Measurements from ENCODE around the gene ACADSB.

ACADSB gene

DNA sequence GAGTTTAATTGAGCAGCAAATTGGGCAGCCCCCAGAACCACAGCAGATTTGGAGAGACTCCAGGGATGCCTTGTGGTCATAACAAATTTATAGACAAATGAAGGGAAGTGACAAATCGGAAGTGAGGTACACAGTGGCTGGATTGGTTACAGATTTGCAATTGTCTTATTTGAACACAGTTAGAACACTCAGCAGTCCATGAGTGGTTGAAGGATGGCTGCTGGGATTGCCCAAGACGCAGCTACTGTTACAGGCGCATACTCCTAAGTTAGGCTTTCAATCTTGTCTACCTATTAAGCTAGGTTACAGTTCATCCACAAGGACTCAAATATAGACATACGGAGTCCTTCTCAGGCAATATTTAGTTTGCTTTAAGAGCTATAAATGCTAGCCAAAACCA, 7.4 kb downstream of the ACADSB start:
- H3K4me1 Mint-ChIP-seq (ENCODE audit: low read depth) = no peaks in the 10 kb centered on the region
- H3K36me3 Mint-ChIP-seq (ENCODE audit: low read depth) = peaks cover 9% of the 10 kb centered on the region
- H3K4me3 Mint-ChIP-seq = no peak overlapping the region
- H3K27me3 Mint-ChIP-seq = no peaks in the 10 kb centered on the region
- H3K9me3 Mint-ChIP-seq = no peaks in the 10 kb centered on the region
- H3K27ac Mint-ChIP-seq = no peak overlapping the region

DNA sequence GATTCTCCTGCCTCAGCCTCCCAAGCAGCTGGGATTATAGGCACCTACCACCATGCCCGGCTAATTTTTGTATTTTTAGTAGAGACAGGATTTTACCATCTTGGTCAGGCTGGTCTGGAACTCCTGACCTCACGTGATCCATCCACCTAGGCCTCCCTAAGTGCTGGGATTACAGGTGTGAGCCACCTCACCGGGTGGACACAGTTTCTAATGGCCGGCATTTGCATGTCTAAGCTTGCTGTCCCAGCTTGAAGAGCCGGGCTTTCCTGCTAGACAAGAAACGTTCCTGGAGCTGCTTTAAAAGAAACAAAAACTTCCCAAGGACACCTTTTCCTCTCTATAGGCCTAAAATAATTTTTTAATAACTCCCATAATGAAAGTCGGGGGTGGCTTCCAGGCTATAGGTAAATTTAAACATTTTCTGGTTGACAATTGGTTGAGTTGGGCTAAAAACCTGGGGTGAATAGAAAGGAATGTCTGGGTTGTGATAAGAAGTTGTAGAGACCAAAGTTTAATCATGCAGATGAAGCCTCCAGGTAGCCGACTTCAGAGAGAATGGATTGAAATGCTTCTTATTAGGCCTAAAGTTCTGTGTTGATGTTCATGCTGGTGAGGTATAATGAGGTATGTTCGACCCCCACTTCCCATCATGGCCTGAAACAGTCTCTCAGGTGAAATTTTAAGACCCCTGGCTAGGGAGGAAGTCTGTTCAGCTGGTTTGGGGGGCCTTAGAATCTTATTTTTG, 8.8 kb downstream of the ACADSB start:
- no peak overlapping the region for H3K27ac Mint-ChIP-seq
- H3K4me3 Mint-ChIP-seq = no peak overlapping the region
- no peaks in the 10 kb centered on the region for H3K27me3 Mint-ChIP-seq
- no peaks in the 10 kb centered on the region for H3K9me3 Mint-ChIP-seq
- no peaks in the 10 kb centered on the region for H3K4me1 Mint-ChIP-seq (ENCODE audit: low read depth)
- H3K36me3 Mint-ChIP-seq (ENCODE audit: low read depth) = peaks cover 1% of the 10 kb centered on the region

DNA sequence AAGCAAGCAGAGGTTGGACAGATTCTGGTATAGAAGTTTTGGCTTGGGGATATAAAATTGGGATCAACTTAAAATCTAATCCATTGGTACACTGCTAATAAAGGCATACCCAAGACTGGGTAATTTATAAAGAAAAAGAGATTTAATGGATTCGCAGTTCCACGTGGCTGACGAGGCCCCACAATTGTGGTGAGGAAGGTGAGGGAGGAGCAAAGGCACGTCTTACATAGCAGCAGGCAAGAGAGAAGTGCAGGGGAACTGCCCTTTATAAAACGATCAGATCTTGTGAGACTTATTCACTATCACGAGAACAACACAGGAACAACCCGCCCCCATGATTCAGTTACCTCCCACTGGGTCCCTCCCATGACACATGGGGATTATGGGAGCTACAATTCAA, 9.7 kb downstream of the ACADSB start:
- no peaks in the 10 kb centered on the region for H3K36me3 Mint-ChIP-seq (ENCODE audit: low read depth)
- no peaks in the 10 kb centered on the region for H3K9me3 Mint-ChIP-seq
- no peaks in the 10 kb centered on the region for H3K4me1 Mint-ChIP-seq (ENCODE audit: low read depth)
- H3K27ac Mint-ChIP-seq = no peak overlapping the region
- no peak overlapping the region for H3K4me3 Mint-ChIP-seq
- H3K27me3 Mint-ChIP-seq = no peaks in the 10 kb centered on the region

DNA sequence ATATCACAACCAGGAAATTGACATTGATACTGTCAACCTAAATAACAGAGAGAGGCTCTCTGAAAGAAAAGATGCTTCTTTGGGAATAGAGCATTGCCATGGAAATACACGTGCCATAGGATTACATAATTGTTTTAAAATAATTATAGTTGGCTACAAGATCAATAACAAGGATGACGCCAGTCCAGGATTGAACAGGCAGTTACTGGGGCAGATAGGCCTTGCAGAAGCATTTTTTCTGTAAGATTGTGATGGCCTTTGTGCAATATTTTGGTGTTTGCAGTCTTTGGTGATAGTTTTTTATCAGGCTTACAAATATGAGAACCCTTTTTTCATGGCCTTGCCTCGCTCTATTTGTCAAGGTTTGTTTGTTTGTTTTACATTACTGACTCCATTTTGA, 10.5 kb downstream of the ACADSB start:
- no peak overlapping the region for H3K4me3 Mint-ChIP-seq
- no peaks in the 10 kb centered on the region for H3K36me3 Mint-ChIP-seq (ENCODE audit: low read depth)
- no peak overlapping the region for H3K27ac Mint-ChIP-seq
- H3K4me1 Mint-ChIP-seq (ENCODE audit: low read depth) = no peaks in the 10 kb centered on the region
- no peaks in the 10 kb centered on the region for H3K27me3 Mint-ChIP-seq
- H3K9me3 Mint-ChIP-seq = no peaks in the 10 kb centered on the region

DNA sequence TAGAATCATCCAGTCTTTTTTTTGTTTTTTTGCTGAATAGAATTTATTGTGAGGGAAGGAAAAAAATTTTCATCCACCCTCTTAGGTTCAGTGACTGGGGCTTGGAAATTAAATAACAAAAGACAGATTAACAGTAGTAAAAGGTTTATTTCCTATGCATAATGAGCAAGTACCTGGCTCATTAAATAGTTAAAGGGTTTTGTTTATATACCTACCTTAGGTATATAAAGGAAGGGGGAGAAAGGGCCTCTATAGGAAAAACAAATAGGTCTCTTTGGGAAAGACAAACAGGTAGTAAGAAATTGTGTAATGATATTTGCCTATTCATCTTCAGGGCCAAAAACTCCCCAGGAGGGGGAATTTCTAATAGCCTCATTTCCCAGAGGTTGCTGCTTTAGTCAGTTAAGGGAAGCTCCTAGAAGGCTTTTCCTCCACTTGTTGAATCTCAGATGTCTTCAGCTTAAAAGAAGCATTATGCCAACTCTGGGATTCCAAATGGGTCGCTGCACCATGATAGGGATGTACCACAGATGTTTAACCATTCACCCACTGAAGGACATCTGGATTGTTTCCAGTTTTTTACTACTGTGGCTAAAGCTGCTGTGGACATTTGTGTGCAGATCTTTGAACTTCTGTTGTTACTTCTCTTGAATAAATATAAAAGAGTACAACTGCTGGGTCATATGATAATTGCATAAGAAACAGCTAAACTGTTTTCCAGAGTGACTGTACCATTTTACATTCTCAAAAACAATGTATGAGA, 11.3 kb downstream of the ACADSB start:
- no peak overlapping the region for H3K4me3 Mint-ChIP-seq
- H3K27me3 Mint-ChIP-seq = no peaks in the 10 kb centered on the region
- H3K36me3 Mint-ChIP-seq (ENCODE audit: low read depth) = no peaks in the 10 kb centered on the region
- no peaks in the 10 kb centered on the region for H3K9me3 Mint-ChIP-seq
- no peak overlapping the region for H3K27ac Mint-ChIP-seq
- H3K4me1 Mint-ChIP-seq (ENCODE audit: low read depth) = no peaks in the 10 kb centered on the region

DNA sequence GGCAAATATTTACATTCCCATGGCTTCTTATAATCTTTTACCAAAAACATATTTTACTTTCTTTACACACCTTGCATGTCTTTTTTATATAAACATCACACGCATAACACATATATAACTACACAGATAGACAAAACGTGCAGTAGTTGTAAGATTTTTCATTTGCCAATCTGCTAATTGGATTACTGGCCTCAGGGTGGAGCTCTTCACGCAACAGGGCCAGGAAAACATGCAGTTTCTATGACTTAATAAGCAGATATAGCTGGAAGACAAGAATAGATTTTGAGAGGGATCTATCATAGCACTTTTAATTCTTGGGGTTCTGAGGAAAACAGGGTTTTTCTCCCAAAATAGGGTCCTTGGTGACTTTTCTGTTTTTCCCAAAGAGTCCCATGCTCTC, 12.7 kb downstream of the ACADSB start:
- no peaks in the 10 kb centered on the region for H3K9me3 Mint-ChIP-seq
- no peak overlapping the region for H3K4me3 Mint-ChIP-seq
- no peaks in the 10 kb centered on the region for H3K4me1 Mint-ChIP-seq (ENCODE audit: low read depth)
- no peak overlapping the region for H3K27ac Mint-ChIP-seq
- H3K36me3 Mint-ChIP-seq (ENCODE audit: low read depth) = no peaks in the 10 kb centered on the region
- H3K27me3 Mint-ChIP-seq = no peaks in the 10 kb centered on the region

DNA sequence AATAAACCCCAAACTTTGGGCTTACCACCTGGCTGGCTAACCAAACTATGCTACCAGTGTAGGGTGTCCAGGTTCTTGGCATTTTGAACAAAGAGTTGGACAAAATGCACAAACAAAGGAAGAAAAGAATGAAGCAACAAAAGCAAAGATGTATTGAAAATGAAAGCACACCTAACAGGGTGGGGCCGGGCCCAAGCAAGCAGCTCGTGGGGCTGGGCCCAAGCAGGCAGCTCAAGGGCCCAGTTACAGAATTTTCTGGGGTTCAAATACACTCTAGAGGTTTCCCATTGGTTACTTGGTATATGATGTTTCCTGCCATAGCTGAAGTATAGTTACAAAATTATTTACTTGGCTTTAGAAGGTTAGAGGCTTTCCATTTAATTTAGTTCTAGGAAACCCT, 15.7 kb downstream of the ACADSB start:
- H3K36me3 Mint-ChIP-seq (ENCODE audit: low read depth) = no peaks in the 10 kb centered on the region
- H3K4me3 Mint-ChIP-seq = no peak overlapping the region
- H3K9me3 Mint-ChIP-seq = no peaks in the 10 kb centered on the region
- H3K27ac Mint-ChIP-seq = no peak overlapping the region
- no peaks in the 10 kb centered on the region for H3K4me1 Mint-ChIP-seq (ENCODE audit: low read depth)
- H3K27me3 Mint-ChIP-seq = no peaks in the 10 kb centered on the region

DNA sequence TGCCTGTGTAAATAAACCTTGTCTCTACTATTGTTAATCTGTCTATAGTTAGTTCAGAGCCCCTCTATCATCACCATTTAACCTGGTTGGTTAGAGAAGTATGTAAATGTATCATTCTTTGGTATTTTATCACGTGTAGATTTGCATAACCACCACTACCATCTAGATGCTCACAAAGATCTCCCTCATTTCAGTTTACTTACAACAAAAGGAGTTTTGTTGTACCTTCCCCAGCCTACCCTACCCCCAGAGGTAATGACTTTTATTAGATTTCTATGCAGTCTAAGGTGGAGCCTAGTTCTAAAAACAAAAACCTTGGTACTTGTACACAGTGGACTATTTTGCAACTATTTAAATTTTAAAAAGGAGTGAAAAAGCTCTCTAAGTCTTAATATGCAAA, 17.5 kb downstream of the ACADSB start:
- no peaks in the 10 kb centered on the region for H3K27me3 Mint-ChIP-seq
- no peaks in the 10 kb centered on the region for H3K4me1 Mint-ChIP-seq (ENCODE audit: low read depth)
- no peaks in the 10 kb centered on the region for H3K36me3 Mint-ChIP-seq (ENCODE audit: low read depth)
- H3K27ac Mint-ChIP-seq = no peak overlapping the region
- H3K9me3 Mint-ChIP-seq = no peaks in the 10 kb centered on the region
- no peak overlapping the region for H3K4me3 Mint-ChIP-seq

DNA sequence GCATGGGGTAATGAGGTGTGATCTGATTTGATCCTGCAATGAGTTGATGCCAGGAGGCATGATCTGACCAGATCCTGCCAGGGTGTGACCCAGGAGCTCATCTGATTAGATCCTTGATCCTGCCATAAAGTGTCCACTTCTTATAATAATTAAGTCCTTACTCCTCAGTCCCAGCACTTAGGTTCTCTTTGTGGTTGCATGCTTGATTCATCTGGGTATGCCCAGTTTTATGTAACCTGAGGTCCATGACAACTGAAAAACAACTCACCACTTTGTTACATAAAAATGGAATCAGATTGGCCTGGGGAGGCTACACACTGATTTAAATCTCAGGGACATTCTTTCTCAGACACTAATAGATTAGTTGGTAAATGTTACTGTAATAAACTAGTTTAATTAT, 19.1 kb downstream of the ACADSB start:
- Mint-ChIP-seq H3K27ac (no peak overlapping the region), H3K4me3 (no peak overlapping the region), H3K4me1 (ENCODE audit: low read depth) (no peaks in the 10 kb centered on the region), H3K36me3 (ENCODE audit: low read depth) (no peaks in the 10 kb centered on the region), H3K27me3 (no peaks in the 10 kb centered on the region), H3K9me3 (no peaks in the 10 kb centered on the region)

DNA sequence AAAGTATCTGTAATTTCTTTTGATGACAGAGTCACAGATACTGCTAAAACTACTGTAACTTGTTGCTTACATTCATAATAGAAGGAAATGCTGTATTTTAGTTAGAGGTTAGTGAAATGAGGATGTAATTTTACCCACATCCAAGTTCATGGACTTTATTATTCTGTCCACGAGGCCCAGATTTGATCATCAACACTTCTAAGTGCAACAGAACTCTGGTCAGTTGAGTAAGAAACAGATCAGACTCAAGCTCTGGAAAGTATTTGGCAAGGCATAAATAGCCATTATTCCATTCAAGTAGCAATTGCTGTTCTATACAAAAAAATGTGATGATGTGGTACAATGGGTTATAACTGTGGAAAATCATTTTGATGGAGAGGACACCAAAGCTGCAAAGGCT, 22.3 kb downstream of the ACADSB start:
- Mint-ChIP-seq H3K36me3 (ENCODE audit: low read depth) (peaks cover 14% of the 10 kb centered on the region), H3K27ac (no peak overlapping the region), H3K4me1 (ENCODE audit: low read depth) (no peaks in the 10 kb centered on the region), H3K9me3 (no peaks in the 10 kb centered on the region), H3K4me3 (no peak overlapping the region), H3K27me3 (no peaks in the 10 kb centered on the region)

DNA sequence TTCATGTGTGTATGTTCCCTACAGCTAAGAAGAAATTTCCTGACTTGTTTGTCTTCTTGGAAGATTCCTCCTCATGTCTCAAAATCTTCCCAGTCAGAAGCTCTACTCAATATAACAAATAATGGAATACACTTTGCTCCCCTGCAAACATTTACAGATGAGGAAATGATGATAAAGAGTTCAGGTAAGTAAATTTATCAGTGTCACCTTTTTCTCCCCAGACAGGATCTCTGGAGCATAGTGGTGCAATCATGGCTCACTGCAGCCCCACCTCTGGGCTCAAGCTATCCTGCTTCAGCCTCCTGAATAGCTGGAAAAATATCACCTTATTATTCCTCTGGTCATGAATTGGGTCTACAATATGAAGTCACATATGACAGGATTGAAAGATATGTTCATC, 25.5 kb downstream of the ACADSB start:
- Mint-ChIP-seq H3K9me3 (no peaks in the 10 kb centered on the region), H3K27me3 (no peaks in the 10 kb centered on the region), H3K27ac (no peak overlapping the region), H3K4me3 (no peak overlapping the region), H3K36me3 (ENCODE audit: low read depth) (peaks cover 28% of the 10 kb centered on the region), H3K4me1 (ENCODE audit: low read depth) (peaks cover 6% of the 10 kb centered on the region)

DNA sequence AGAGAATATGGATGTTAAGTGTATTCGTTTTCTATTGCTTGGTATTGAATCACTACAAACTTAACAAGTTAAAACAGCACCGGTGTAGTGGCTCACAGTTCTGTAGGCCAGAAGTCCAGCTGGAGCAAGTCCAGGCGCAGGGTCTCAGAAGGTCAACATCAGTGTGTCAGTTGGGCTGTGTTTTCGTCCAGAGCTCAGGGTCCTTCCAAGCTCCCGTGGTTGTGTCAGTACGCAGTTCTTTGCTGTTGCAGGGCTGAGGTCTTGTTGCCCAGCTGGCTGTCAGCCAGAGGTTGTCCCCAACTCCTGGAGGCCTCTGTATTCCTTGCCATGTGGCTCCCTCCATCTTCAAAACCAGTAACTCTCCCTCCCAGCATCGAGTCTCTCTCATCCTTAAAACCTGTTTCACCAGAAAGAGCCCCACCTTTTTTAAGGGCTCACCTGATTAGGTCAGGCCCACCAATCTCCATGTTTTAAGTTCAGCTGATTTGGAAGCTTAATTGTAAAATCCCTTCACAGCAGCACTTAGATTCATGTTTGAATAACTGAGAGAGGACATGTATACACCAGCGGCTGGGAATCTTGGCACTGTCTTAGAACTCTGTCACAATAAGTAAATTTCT, 26.8 kb downstream of the ACADSB start:
- Mint-ChIP-seq H3K27ac (no peak overlapping the region), H3K4me3 (no peak overlapping the region), H3K9me3 (no peaks in the 10 kb centered on the region)

DNA sequence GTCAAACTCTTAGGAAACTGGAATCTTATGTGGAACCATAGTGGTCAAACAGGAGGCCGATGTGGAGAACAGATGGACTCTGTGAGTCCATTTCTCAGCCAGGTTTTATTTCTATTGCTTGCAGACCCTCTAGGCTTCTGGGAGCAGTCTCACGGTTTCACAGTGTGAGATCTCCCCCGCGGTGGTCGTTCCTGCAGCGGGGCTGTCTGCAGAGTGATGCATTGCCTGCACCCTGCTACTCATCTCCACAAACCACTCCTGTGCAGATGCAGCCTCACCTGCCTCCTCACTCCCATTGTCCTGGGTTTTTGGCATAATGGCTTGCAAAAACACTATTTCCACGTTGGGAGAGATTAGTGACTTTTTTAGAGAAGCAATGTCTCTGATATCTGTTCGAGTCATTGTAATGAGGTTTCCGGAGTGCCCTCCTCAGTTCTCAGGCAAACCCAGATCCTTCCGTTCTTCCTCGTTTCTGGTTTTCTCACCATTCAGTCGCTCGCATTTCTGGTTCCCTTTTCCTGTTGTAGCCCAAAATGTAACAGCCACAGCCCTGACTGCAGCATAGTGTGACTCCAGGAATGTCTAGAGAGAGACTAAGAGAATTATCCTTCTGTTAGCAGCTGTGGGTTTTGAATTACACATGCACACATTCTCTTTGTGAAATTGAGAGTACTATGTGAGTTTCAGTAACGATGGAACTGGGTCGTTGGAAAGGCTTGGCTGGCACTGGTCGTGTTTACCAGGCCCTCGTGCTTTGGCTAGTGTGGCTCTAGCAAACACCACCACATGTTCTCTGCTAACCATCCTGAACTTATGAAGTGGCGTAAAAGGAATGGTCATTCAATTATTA, 30.2 kb downstream of the ACADSB start:
- Mint-ChIP-seq H3K4me3 (no peak overlapping the region), H3K27ac (no peak overlapping the region), H3K9me3 (no peaks in the 10 kb centered on the region), H3K27me3 (no peaks in the 10 kb centered on the region), H3K4me1 (ENCODE audit: low read depth) (peaks cover 8% of the 10 kb centered on the region), H3K36me3 (ENCODE audit: low read depth) (peaks cover 35% of the 10 kb centered on the region)

More for the DNA sequence above, 26.8 kb downstream of the ACADSB start:
- Mint-ChIP-seq H3K36me3 (ENCODE audit: low read depth) (peaks cover 35% of the 10 kb centered on the region), H3K4me1 (ENCODE audit: low read depth) (peaks cover 8% of the 10 kb centered on the region), H3K27me3 (no peaks in the 10 kb centered on the region)

DNA sequence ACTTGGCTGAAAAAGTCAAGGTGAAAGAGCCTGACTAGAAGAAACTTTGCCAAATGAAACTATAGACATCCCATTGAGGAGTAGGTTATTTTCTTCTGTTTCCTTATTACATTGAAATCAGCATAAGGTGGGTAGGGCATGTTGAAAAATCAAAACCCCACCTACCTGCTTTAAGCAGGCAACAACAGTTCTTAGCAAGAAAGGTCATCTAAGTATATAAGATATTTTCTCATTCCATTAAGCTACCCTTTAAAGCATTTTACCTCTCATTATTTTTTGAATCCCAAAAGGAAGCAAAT, 30.8 kb downstream of the ACADSB start:
- Mint-ChIP-seq H3K9me3 (no peaks in the 10 kb centered on the region), H3K4me3 (no peak overlapping the region), H3K27ac (no peak overlapping the region), H3K4me1 (ENCODE audit: low read depth) (peaks cover 8% of the 10 kb centered on the region), H3K27me3 (no peaks in the 10 kb centered on the region), H3K36me3 (ENCODE audit: low read depth) (peaks cover 30% of the 10 kb centered on the region)
